Erythroblast (primary cell): ENCODE measurements around the gene CEP85L.

Source experiments
- GATA1 ChIP-seq: IDR thresholded peaks from 2 replicates; pipeline ENCODE4 v1.6.1; 2011; ENCODE audit warnings: low read depth, mild to moderate bottlenecking, control low read depth, low read length, moderate library complexity
- POLR2A ChIP-seq: IDR thresholded peaks from 2 replicates; pipeline ENCODE4 v1.6.1; 2011; ENCODE audit warnings: mild to moderate bottlenecking, low read length

GRCh38 chr6:118528129-118528528, 123.3 kb downstream of the CEP85L start:
- no peak for TF ChIP-seq POLR2A
- no peak for TF ChIP-seq GATA1
